MM.1S (cell line): ENCODE results near the gene DNASE1L2.
"Not testable (repeated sequence)": the region's sequence is repeated elsewhere in the genome, so short reads cannot be mapped to it uniquely, and the experiment has no call there.

Source experiments
- DNase-seq: peaks from one replicate; pipeline ENCODE4 v3.0.0-alpha.2; 2015
- H2AFZ ChIP-seq: fragments of 300-600 bp; sonication (generic); 2 replicates; pipeline ENCODE4 v1.6.0; 2016; ENCODE audit warnings: antibody characterized with exemption, low read length
- H3F3A ChIP-seq: fragments of 300-600 bp; sonication (generic); 2 replicates; pipeline ENCODE4 v1.6.1; 2016; ENCODE audit warnings: mild to moderate bottlenecking, antibody characterized with exemption, low read length, moderate library complexity, mixed read lengths; ENCODE audit not compliant: insufficient read depth
- H3K27ac ChIP-seq: fragments of 300-600 bp; sonication (generic); 2 replicates; pipeline ENCODE4 v1.5.1; 2016; ENCODE audit warnings: mild to moderate bottlenecking, low read length
- H3K27me3 ChIP-seq: fragments of 300-600 bp; sonication (generic); replicated peaks from 2 replicates; pipeline ENCODE4 v1.6.0; 2016; ENCODE audit warnings: low read length; ENCODE audit not compliant: insufficient read depth
- H3K36me3 ChIP-seq: fragments of 300-600 bp; sonication (generic); replicated peaks from 2 replicates; pipeline ENCODE4 v1.6.1; 2016; ENCODE audit warnings: mild to moderate bottlenecking, low read length, mixed read lengths; ENCODE audit not compliant: insufficient read depth
- H3K4me1 ChIP-seq: fragments of 300-600 bp; sonication (generic); 2 replicates; pipeline ENCODE4 v1.6.1; 2016; ENCODE audit warnings: low read length, mixed read lengths
- H3K4me2 ChIP-seq: fragments of 300-600 bp; sonication (generic); 2 replicates; pipeline ENCODE4 v1.6.0; 2016; ENCODE audit warnings: low read depth, low read length
- H3K4me3 ChIP-seq: fragments of 300-600 bp; sonication (generic); 2 replicates; pipeline ENCODE4 v1.5.1; 2016; ENCODE audit warnings: low read length, mixed read lengths
- H3K79me2 ChIP-seq: fragments of 300-600 bp; sonication (generic); 2 replicates; pipeline ENCODE4 v1.6.1; 2016; ENCODE audit warnings: mixed run types, low read length, mixed read lengths
- H3K9ac ChIP-seq: fragments of 300-600 bp; sonication (generic); 2 replicates; pipeline ENCODE4 v1.6.1; 2016; ENCODE audit warnings: low read length, mixed read lengths
- H3K9me2 ChIP-seq: fragments of 300-600 bp; sonication (generic); replicated peaks from 2 replicates; pipeline ENCODE4 v1.6.1; 2016; ENCODE audit warnings: mild to moderate bottlenecking, low read length, mixed read lengths; ENCODE audit not compliant: insufficient read depth
- H3K9me3 ChIP-seq: fragments of 300-600 bp; sonication (generic); replicated peaks from 2 replicates; pipeline ENCODE4 v1.6.1; 2016; ENCODE audit warnings: mild to moderate bottlenecking, low read length, mixed read lengths; ENCODE audit not compliant: insufficient read depth
- H4K20me1 ChIP-seq: fragments of 300-600 bp; sonication (generic); 2 replicates; pipeline ENCODE4 v1.6.1; 2016; ENCODE audit warnings: mild to moderate bottlenecking, low read length, moderate library complexity, mixed read lengths; ENCODE audit not compliant: insufficient read depth
- EZH2 ChIP-seq: fragments of 300-600 bp; sonication (generic); optimal IDR thresholded peaks from 2 replicates; pipeline ENCODE3; 2017; ENCODE audit warnings: low read depth, mild to moderate bottlenecking, antibody characterized with exemption, low read length, mixed read lengths
- EZH2phosphoT487 ChIP-seq: fragments of 300-600 bp; sonication (generic); IDR thresholded peaks from 2 replicates; pipeline ENCODE4 v1.6.1; 2018; ENCODE audit warnings: antibody characterized with exemption, low read length
- TF ChIP-seq, protein P1 (sequence below): fragments of 300-600 bp; sonication (generic); IDR thresholded peaks from 2 replicates; pipeline ENCODE4 v1.5.1; 2016; ENCODE audit warnings: antibody characterized with exemption, low read length, mixed read lengths

Gene DNASE1L2

DNA sequence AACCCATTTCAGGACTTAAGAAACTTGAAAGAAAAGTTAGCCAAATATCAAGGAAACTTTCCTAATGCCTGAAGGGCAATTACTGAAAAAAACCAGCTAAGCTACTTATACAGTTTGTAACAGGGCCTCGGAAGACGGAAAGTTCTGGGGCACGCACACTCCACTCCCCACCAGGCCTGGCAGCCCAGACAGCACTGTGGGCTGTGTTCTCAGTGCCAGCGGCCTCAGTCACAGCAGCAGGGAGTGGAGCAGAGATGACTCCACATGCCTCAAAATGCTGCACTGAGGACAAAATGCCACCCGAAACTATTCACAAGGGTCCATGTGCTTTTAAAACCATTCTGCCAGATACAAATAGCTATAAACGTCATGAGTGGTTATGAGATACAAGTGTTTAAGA lies 21.5 kb downstream of the DNASE1L2 start:
- Histone ChIP-seq H3K27ac (no peak overlapping the region), H3K79me2 (peaks cover 75% of the 10 kb centered on the region), H2AFZ (no peak overlapping the region), H3K9me3 (no peaks in the 10 kb centered on the region), H3K4me2 (no peak overlapping the region), H3K27me3 (no peaks in the 10 kb centered on the region), H3F3A (peaks cover 13% of the 10 kb centered on the region; the same call in 1 of the 2 replicates), H4K20me1 (no peaks in the 10 kb centered on the region), H3K9me2 (no peaks in the 10 kb centered on the region), H3K9ac (no peak overlapping the region), H3K4me1 (no peaks in the 10 kb centered on the region), H3K36me3 (peaks cover 50% of the 10 kb centered on the region), H3K4me3 (no peak overlapping the region)
- no peak for TF ChIP-seq EZH2phosphoT487
- TF ChIP-seq, protein P1, sequence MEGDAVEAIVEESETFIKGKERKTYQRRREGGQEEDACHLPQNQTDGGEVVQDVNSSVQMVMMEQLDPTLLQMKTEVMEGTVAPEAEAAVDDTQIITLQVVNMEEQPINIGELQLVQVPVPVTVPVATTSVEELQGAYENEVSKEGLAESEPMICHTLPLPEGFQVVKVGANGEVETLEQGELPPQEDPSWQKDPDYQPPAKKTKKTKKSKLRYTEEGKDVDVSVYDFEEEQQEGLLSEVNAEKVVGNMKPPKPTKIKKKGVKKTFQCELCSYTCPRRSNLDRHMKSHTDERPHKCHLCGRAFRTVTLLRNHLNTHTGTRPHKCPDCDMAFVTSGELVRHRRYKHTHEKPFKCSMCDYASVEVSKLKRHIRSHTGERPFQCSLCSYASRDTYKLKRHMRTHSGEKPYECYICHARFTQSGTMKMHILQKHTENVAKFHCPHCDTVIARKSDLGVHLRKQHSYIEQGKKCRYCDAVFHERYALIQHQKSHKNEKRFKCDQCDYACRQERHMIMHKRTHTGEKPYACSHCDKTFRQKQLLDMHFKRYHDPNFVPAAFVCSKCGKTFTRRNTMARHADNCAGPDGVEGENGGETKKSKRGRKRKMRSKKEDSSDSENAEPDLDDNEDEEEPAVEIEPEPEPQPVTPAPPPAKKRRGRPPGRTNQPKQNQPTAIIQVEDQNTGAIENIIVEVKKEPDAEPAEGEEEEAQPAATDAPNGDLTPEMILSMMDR = no peak
- no peak for TF ChIP-seq EZH2
- no peak for DNase-seq

DNA sequence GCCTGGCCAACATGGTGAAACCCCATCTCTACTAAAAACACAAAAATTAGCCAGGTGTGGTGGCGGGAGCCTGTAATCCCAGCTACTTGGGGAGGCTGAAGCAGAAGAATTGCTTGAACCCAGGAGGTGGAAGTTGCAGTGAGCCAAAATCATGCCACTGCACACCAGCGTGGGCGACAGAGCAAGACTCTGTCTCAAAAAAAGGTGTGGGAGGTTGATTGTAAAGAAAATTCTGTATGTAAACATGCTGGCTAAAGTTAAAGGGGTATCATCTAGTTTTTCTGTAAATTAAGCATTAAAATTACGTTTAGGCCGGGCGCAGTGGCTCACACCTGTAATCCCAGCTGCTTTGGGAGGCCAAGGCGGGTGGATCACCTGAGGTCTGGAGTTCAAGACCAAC lies 22.3 kb downstream of the DNASE1L2 start:
- H3K9me2 ChIP-seq, H3K27me3 ChIP-seq, H3F3A ChIP-seq, H3K4me2 ChIP-seq, DNase-seq, H4K20me1 ChIP-seq, H3K9ac ChIP-seq, H2AFZ ChIP-seq, H3K9me3 ChIP-seq, H3K4me1 ChIP-seq, H3K4me3 ChIP-seq, H3K27ac ChIP-seq: not testable (repeated sequence)
- Histone ChIP-seq H3K79me2 (peaks cover 83% of the 10 kb centered on the region), H3K36me3 (peaks cover 50% of the 10 kb centered on the region)

DNA sequence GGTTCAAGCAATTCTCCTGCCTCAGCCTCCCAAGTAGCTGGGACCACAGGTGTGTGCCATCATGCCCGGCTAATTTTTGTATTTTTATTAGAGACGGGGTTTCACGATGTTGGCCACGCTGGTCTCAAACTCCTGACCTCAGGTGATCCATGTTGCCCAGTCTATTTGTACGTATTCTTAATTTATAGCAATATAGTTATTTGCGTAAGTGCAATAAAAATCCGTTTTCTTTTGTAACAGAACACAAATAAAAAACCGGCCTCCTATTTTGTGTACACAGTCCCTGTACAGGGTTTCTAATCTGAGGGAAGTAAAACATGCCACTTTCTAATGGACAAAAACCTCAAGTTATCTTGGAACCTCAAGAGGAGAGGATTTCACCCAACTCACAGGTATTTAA lies 24.0 kb downstream of the DNASE1L2 start:
- no peak for DNase-seq
- H3K79me2 ChIP-seq = peaks cover 96% of the 10 kb centered on the region

DNA sequence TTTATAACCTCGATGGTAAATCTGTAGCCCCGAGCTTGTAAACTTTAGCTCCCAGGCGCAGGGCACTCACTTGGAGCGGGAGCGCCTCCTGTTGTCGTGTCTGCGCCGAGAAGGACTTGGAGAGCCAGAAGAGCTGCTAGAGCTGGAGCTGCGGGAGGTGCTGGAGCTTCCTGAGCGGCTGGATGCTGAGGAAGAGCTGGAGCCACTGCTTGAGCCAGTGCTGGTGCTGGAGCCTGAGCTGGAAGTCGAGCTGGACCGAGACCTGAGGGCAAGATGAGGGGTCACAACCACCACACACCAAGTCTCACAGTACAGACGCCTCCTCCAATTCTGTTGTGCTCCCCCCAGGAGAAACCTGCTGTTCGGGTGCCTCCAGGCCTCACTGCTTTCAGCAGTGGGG lies 26.8 kb downstream of the DNASE1L2 start:
- H3K9me3 ChIP-seq, H3K27ac ChIP-seq, H3K4me1 ChIP-seq, H3K4me2 ChIP-seq, H2AFZ ChIP-seq, DNase-seq, H3K27me3 ChIP-seq, H3K4me3 ChIP-seq, H3F3A ChIP-seq, H3K9me2 ChIP-seq, H3K9ac ChIP-seq: not testable (repeated sequence)
- H4K20me1 ChIP-seq = peaks cover 34% of the 10 kb centered on the region
- H3K79me2 ChIP-seq = peaks cover 96% of the 10 kb centered on the region
- peaks cover 26% of the 10 kb centered on the region for H3K36me3 ChIP-seq

More for the DNA sequence above, 24.0 kb downstream of the DNASE1L2 start:
- Histone ChIP-seq H3F3A (0 out of 2 replicates have a peak, but pooled peaks cover 4% of the 10 kb centered on the region), H2AFZ (no peak overlapping the region), H4K20me1 (peaks cover 21% of the 10 kb centered on the region), H3K9ac (no peak overlapping the region), H3K9me3 (no peaks in the 10 kb centered on the region), H3K4me3 (no peak overlapping the region), H3K27me3 (no peaks in the 10 kb centered on the region), H3K27ac (no peak overlapping the region), H3K9me2 (no peaks in the 10 kb centered on the region), H3K4me2 (no peak overlapping the region), H3K36me3 (peaks cover 47% of the 10 kb centered on the region), H3K4me1 (no peaks in the 10 kb centered on the region)
- TF ChIP-seq EZH2phosphoT487 (no peak), EZH2 (no peak)
- TF ChIP-seq, protein P1 = no peak

DNA sequence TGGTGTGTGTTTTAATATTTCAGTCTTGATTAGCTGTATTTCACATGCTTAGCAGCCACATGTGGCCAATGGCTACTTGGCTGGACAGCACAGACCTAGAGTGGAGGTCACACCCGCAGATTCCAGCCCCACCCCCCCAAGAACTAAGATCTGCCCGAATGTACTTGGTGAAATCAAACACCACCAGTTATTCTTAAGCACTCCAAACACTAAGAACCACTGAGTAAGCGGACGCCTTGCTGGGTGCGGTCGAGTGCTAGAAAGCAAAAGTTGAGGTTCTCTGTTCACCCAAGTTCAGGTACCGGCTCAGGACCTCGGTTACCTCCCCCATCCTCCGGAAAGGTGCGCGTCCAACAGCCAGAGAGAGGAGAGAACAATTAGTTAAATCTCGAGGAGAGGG lies 30.6 kb downstream of the DNASE1L2 start:
- peak overlapping the region; percentile 90 for H3K4me3 ChIP-seq
- H3K4me2 ChIP-seq = peak overlapping the region; percentile 92
- H3K9ac ChIP-seq = peak overlapping the region; percentile 86
- 0 out of 2 replicates have a peak, but pooled peaks cover 17% of the 10 kb centered on the region for H3K4me1 ChIP-seq
- not testable (repeated sequence) for H3F3A ChIP-seq, H3K27me3 ChIP-seq, DNase-seq, H3K9me3 ChIP-seq, H3K36me3 ChIP-seq, H3K9me2 ChIP-seq, H3K27ac ChIP-seq, H2AFZ ChIP-seq
- H3K79me2 ChIP-seq = peaks cover 80% of the 10 kb centered on the region
- H4K20me1 ChIP-seq = peaks cover 34% of the 10 kb centered on the region

DNA sequence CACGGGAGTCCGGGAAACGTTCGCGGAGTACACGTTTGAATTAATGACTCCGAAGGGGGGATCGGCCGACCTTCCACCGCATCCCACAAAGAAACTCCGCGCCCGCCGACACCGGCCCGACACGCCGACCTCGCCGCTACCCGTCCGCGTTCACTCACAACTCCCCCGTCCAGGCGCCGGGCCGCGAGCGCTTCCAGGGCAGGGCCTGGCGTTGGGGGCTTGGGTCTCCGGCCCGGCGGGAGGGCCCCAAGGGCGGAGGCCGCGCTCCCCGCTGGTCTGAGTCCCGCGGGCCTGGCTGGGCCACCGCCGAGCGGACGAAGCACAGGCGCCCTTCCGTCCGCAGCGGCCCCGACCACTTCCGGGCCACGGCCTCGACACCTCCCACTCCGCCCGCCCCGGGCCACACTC lies 31.3 kb downstream of the DNASE1L2 start:
- Histone ChIP-seq H2AFZ (peak overlapping the region; percentile 76), H3K79me2 (peaks cover 74% of the 10 kb centered on the region), H3K4me2 (peak overlapping the region; percentile 92; the same call in 1 of the 2 replicates), H3K9ac (peak overlapping the region; percentile 86), H4K20me1 (peaks cover 34% of the 10 kb centered on the region), H3K27ac (peak overlapping the region; percentile 86), H3K4me1 (0 out of 2 replicates have a peak, but pooled peaks cover 17% of the 10 kb centered on the region), H3K4me3 (peak overlapping the region; percentile 90)
- not testable (repeated sequence) for H3F3A ChIP-seq, DNase-seq, H3K27me3 ChIP-seq, H3K36me3 ChIP-seq, H3K9me3 ChIP-seq, H3K9me2 ChIP-seq
